Measurements from ENCODE around the gene ST7. TPM values are rescaled to one million over a fixed set of nuclear protein-coding genes. Genes with fewer than 3 reads are reported as not detected.
"Not testable (repeated sequence)": the region's sequence is repeated elsewhere in the genome, so short reads cannot be mapped to it uniquely, and the experiment has no call there.

ST7 gene
- total RNA-seq, 2 experiments from 2014 or later: 5.7 to 6.2 TPM

DNA sequence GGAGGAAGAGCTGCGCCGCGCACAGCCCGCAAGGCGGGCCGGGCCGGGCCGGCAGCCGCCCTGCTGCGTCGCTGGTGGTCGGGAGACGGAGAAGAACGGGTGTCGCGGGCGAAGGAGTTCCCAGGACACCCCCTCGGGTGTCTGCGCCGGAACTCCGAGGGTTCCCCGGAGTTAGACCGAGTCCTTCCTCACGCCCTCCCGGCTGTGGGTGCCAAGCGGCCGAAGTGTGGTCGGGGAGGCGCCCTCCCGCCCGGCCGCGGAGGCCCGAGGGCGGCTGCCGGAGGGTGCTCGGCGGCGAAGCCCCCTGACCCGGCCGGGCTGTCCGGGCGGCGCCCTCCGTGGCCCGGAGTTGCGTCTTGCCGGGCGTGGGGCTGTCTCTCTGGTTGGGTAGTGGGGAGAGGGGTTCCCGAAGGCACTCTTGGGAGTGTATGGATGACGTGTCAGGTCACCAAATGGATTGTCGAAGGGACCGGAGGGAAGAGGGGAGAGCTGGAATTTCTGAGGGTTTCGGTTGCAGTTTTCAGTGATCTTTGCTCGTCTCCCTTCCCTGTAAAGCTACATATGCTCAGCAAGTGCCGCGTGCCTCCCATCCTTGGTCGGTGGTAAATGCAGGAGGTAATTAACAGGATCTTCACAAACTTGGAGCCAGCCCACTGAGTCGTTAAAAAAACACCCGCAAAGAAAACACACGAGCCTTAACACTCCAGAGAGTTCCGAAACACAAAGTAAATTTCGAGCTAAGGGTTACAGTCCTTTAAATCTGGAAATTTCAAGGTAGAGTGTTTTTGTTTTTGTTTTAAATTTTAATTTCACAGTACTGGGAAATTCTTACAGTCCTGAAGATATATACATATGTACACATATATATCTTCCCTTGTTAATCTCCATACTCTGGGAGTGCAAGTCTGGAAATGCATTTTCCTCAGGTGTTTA lies 871 bp downstream of the ST7 start:
- peak overlapping the region; percentile 87 for H3K27ac Mint-ChIP-seq
- H3K4me1 Mint-ChIP-seq (ENCODE audit: low read depth): peaks cover 24% of the 10 kb centered on the region
- no peaks in the 10 kb centered on the region for H3K27me3 Mint-ChIP-seq
- ChIA-PET CTCF (interaction anchor here (0.9 to 2.2 kb wide), 7 partner anchors 25 to 171 kb away, joined by 3 to 9 read pairs (median 4); no protein-coding TSS in a partner anchor), POLR2A (interaction anchor here (0.9 to 1.0 kb wide), 2 partner anchors 53 to 157 kb away, joined by 3 to 6 read pairs; no protein-coding TSS in a partner anchor)
- peak overlapping the region; percentile 92 for H3K4me3 Mint-ChIP-seq
- H3K9me3 Mint-ChIP-seq: no peaks in the 10 kb centered on the region
- intact Hi-C loops (cut with micrococcal nuclease): loop anchor here (1.0 to 5.0 kb wide), 2 partner anchors 24 to 1228 kb away; partner anchors contain the start of gene LSM8
- H3K36me3 Mint-ChIP-seq: no peaks in the 10 kb centered on the region
- peak; percentile 31 for DNase-seq

DNA sequence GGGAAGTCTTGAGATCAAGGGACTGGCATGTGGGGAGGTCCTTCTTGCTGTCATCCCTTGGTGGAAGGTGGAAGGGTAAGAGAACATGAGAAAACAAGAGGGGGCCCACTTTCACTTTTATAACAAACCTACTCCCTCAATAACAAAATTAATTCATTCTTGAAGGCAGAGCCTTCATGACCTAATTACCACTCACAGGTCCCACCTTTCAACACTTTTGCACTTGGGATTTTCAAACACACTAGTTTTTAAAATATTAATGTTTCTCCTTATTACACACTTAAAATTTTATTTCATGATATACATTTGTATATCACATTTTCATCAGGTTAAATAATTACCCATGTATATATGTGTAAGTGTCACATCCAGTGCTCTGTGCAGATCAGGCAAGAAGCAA lies 2.0 kb downstream of the ST7 start:
- ChIA-PET CTCF (no interaction called here), POLR2A (no interaction called here)
- Mint-ChIP-seq H3K4me3 (peak overlapping the region; percentile 92), H3K27me3 (no peaks in the 10 kb centered on the region), H3K27ac (no peak overlapping the region), H3K36me3 (no peaks in the 10 kb centered on the region), H3K9me3 (no peaks in the 10 kb centered on the region), H3K4me1 (ENCODE audit: low read depth) (peaks cover 24% of the 10 kb centered on the region)
- intact Hi-C loops (cut with micrococcal nuclease): loop anchor here (1.0 kb wide), 2 partner anchors 55 to 155 kb away; no protein-coding TSS in a partner anchor
- no peak for DNase-seq

DNA sequence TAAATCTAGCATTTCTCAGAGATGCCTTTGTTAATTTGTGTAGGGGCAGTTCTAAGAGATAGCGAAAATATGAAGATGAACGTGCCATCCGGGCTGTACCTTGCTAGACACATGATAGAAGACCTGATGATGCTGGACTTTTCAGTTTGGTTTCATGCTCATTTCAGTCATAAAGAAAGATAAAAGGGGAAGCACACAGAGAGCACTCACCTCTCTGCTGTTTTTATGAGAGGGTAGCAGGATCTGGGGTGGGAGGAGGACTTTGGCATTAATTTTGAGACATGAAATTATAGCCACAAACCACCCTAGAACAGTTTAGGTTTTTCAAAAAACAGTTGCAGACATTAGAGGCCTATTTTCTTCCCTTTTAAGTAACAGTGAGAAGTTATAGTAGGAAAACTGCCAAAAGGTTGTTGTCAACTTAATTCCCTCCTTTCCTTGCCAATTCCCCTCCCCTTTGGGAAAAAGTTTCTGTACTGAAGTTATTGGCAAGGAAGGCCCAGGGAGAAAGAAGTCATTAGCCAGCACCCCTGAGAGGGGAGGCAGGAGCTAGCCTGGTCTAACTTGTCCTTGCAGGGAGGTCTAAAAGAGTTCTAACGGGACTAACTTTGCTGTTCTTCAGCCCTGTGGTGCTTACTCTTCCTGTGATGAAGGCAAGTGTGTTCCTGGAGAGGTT lies 2.6 kb downstream of the ST7 start:
- ChIA-PET POLR2A (no interaction called here), CTCF (interaction anchor here (1.2 to 1.3 kb wide), 2 partner anchors 16 to 171 kb away, joined by 6 to 11 read pairs; no protein-coding TSS in a partner anchor)
- intact Hi-C loops (cut with micrococcal nuclease): loop anchor here (1.0 kb wide), 3 partner anchors 54 to 154 kb away; partner anchors contain the start of gene CAPZA2
- DNase-seq: peak; percentile 27
- Mint-ChIP-seq H3K36me3 (no peaks in the 10 kb centered on the region), H3K4me3 (no peak overlapping the region), H3K9me3 (no peaks in the 10 kb centered on the region), H3K27ac (no peak overlapping the region), H3K27me3 (no peaks in the 10 kb centered on the region), H3K4me1 (ENCODE audit: low read depth) (peaks cover 24% of the 10 kb centered on the region)

DNA sequence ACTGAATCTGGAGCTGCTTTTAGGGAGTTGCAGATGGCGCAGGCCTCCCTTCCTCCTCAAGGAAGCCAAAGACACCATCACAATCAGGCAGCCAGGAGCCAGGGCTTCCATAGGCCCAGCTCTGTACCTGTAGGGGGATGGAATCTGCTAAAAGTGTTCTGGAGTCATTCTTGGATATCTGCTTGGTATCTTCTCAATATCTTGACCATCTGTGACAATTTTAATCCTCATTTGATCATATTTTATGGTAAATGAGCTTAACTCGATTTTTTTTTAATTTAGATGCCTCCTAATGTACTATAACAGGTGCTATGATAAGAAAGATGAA lies 3.1 kb downstream of the ST7 start:
- DNase-seq: no peak
- Mint-ChIP-seq H3K4me3 (no peak overlapping the region), H3K36me3 (no peaks in the 10 kb centered on the region), H3K9me3 (no peaks in the 10 kb centered on the region), H3K27ac (no peak overlapping the region), H3K27me3 (no peaks in the 10 kb centered on the region), H3K4me1 (ENCODE audit: low read depth) (peaks cover 24% of the 10 kb centered on the region)
- CTCF ChIA-PET: interaction anchor here (1.2 to 1.3 kb wide), 2 partner anchors 15 to 171 kb away, joined by 6 to 11 read pairs; no protein-coding TSS in a partner anchor
- POLR2A ChIA-PET: no interaction called here
- intact Hi-C loops (cut with micrococcal nuclease): loop anchor here (1.0 kb wide), 1 partner anchor 94 kb away; the partner anchor contains the start of gene CAPZA2

DNA sequence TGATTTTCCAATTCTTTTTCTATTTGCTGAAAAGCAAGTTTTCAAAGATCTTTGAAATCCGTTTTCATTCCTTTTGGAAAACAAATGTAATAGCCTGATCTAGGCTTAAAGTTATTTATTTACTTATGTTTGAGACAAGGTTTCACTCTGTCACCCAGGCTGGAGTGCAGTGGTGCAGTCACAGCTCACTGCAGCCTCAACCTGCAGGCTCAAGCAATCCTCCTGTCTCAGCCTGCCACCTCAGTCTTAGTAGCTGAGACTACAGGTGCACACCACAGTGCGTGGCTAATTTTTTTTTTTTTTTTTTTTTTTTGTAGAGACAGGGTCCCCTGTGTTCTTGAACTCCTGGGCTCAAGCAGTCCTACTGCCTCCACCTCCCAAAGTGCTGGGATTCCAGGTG lies 4.6 kb downstream of the ST7 start:
- H3K4me1 Mint-ChIP-seq (ENCODE audit: low read depth): peaks cover 31% of the 10 kb centered on the region
- CTCF ChIA-PET: interaction anchor here (0.7 to 1.0 kb wide), 2 partner anchors 26 to 168 kb away, joined by 3 read pairs; no protein-coding TSS in a partner anchor
- intact Hi-C loops (cut with micrococcal nuclease): no loop called here
- DNase-seq: no peak
- no peak overlapping the region for H3K4me3 Mint-ChIP-seq
- H3K36me3 Mint-ChIP-seq: no peaks in the 10 kb centered on the region
- H3K27ac Mint-ChIP-seq: no peak overlapping the region
- peaks cover 4% of the 10 kb centered on the region for H3K9me3 Mint-ChIP-seq
- POLR2A ChIA-PET: no interaction called here
- H3K27me3 Mint-ChIP-seq: no peaks in the 10 kb centered on the region

DNA sequence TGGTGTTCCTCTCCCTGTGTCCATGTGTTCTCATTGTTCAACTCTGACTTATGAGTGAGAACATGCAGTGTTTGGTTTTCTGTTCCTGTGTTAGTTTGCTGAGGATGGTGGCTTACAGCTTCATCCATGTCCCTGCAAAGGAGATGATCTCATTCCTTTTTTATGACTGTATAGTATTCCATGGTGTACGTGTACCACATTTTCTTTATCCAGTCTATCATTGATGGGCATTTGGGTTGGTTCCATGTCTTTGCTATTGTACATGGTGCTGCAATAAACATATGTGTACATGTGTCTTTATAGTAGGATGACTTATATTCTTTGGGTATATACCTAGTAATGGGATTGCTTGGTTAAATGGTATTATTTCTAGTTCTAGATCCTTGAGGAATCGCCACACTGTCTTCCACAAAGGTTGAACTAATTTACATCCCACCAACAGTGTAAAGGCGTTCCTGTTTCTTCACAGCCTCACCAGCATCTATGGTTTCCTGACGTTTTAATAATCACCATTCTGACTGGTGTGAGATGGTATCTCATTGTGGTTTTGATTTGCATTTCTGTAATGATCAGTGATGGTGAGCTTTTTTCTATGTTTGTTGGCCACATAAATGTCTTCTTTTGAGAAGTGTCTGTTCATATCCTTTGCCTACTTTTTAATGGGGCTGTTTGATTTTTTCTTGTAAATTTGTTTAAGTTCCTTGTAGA lies 8.8 kb downstream of the ST7 start:
- H3K27ac Mint-ChIP-seq; intact Hi-C loops (cut with micrococcal nuclease); H3K27me3 Mint-ChIP-seq; H3K9me3 Mint-ChIP-seq; CTCF ChIA-PET; DNase-seq; H3K36me3 Mint-ChIP-seq; H3K4me3 Mint-ChIP-seq; H3K4me1 Mint-ChIP-seq (ENCODE audit: low read depth): not testable (repeated sequence)
- POLR2A ChIA-PET: interaction anchor here (1.0 kb wide), 1 partner anchor 50 kb away, joined by 3 read pairs; no protein-coding TSS in a partner anchor

DNA sequence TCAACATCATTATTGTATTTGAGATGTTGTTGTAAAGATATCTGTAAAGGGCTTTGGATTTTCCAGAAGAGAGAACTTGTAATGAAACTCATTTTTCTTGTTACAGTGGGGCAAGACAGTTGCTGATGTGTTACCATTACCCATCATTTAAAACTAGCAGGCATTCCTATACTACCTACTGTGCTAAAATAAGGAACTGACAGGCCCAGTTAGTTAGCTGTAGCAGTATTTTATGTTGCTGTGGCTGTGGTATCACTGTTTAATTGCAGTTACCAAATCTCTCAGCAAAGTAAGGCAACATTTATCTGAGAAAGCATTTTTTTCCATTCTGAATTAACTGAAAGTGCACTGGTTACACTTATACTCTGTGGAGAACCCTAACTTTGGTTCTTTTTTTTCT lies 9.9 kb downstream of the ST7 start:
- Mint-ChIP-seq H3K9me3 (peaks cover 4% of the 10 kb centered on the region), H3K36me3 (no peaks in the 10 kb centered on the region), H3K27ac (no peak overlapping the region), H3K4me1 (ENCODE audit: low read depth) (peaks cover 10% of the 10 kb centered on the region), H3K4me3 (no peak overlapping the region), H3K27me3 (no peaks in the 10 kb centered on the region)
- ChIA-PET POLR2A (no interaction called here), CTCF (no interaction called here)
- no peak for DNase-seq
- intact Hi-C loops (cut with micrococcal nuclease): no loop called here

DNA sequence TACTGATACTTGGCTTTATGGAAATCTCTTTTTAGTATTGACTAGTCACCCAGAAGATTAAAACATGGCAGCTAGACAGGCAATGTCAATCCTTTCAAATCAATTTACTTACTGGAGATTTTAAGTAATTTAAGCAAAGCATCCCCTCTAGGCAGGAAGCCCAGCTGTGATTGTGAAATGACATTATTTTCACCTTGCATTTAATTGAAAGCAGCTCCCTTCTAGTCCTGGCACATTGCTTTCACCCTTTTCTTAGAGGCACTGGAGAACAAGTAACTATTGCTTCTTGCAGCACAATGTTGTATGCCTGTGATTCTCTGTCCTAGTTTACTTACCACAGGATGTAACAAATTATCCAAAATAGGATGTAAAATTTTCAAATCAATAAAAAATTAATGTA lies 13.3 kb downstream of the ST7 start:
- CTCF ChIA-PET: interaction anchor here (0.7 kb wide), 1 partner anchor 10 kb away, joined by 3 read pairs; no protein-coding TSS in a partner anchor
- no peak for DNase-seq
- Mint-ChIP-seq H3K4me1 (ENCODE audit: low read depth) (peaks cover 15% of the 10 kb centered on the region), H3K36me3 (no peaks in the 10 kb centered on the region), H3K27ac (no peak overlapping the region), H3K27me3 (no peaks in the 10 kb centered on the region), H3K9me3 (peaks cover 4% of the 10 kb centered on the region), H3K4me3 (no peak overlapping the region)
- POLR2A ChIA-PET: no interaction called here
- intact Hi-C loops (cut with micrococcal nuclease): no loop called here

DNA sequence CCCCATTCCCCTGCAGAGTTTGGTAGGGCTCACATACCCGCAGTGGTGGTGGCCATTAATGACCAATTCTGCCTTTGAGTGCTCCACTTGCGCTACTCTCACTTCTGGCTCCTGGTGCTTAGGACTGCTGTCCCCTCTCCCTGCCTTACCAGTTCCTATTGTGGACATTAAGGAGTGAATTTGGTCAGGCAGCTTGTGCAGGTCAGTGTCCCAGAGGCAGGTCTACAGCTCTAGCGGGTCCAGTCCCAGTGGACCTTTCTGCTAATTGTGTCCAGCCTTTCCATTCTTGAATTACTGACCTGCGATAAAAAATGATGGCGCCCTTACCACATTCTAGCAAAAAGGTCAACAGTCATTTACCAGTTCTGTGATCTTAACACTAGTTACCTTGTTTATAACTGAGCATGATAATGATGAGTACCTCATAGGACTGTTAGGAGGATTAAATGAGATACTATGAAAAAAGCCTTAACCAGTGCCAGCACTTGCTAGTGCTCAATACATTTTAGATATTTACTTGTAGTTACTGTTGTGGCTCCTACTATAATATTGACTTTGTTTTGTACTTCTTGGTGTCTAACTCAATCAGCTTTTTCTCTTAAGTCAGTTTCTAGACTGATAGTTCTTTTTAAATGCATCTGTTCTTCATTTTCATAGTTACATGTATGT lies 14.1 kb downstream of the ST7 start:
- no peaks in the 10 kb centered on the region for H3K36me3 Mint-ChIP-seq
- no peaks in the 10 kb centered on the region for H3K27me3 Mint-ChIP-seq
- H3K9me3 Mint-ChIP-seq: no peaks in the 10 kb centered on the region
- DNase-seq: no peak
- CTCF ChIA-PET: no interaction called here
- H3K27ac Mint-ChIP-seq: no peak overlapping the region
- intact Hi-C loops (cut with micrococcal nuclease): no loop called here
- peaks cover 12% of the 10 kb centered on the region for H3K4me1 Mint-ChIP-seq (ENCODE audit: low read depth)
- H3K4me3 Mint-ChIP-seq: no peak overlapping the region
- POLR2A ChIA-PET: no interaction called here

DNA sequence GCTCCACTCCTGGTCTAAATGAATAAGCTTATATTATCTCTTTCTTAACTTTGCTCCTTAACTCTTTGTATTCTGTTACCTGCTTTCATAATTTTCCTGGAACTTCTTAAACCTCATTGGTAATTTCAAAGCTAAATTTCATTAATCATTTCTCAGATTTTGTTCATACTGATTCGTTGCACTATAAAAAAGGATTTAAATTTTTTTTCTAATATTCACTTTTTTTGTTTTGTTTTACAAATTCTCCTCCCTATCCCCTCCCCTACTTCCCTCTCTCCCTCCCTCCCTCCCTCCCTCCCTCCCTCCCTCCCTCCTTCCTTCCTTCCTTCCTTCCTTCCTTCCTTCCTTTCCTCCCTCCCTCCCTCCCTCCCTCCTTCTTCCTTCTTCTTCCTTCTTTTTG lies 14.7 kb downstream of the ST7 start:
- Mint-ChIP-seq H3K36me3 (no peaks in the 10 kb centered on the region), H3K4me1 (ENCODE audit: low read depth) (peaks cover 8% of the 10 kb centered on the region), H3K27me3 (no peaks in the 10 kb centered on the region), H3K27ac (no peak overlapping the region), H3K9me3 (no peaks in the 10 kb centered on the region), H3K4me3 (no peak overlapping the region)
- ChIA-PET POLR2A (no interaction called here), CTCF (no interaction called here)
- no peak for DNase-seq
- intact Hi-C loops (cut with micrococcal nuclease): no loop called here

DNA sequence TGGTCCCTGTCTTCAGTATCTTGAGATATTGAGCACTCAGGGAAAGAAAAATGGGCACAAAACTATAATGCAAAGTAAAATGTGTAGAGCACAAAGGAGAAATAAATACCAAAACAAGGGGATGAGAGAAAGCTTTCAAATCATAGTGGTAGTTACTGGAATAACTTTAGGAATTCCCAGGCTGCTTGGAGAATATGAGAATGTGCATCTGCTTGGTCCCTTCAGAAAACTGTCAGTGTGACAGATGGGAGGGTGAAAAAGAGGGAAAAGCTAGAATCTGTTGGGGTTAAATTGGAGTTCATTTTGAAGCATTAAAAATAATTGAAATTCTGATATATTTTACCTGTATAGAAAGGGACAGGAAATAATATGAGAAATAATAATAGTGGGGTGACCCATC lies 15.3 kb downstream of the ST7 start:
- ChIA-PET POLR2A (no interaction called here), CTCF (no interaction called here)

More for the DNA sequence above, 15.3 kb downstream of the ST7 start:
- peaks cover 6% of the 10 kb centered on the region for H3K4me1 Mint-ChIP-seq (ENCODE audit: low read depth)
- no peaks in the 10 kb centered on the region for H3K9me3 Mint-ChIP-seq
- no peak for DNase-seq
- no peak overlapping the region for H3K27ac Mint-ChIP-seq
- intact Hi-C loops (cut with micrococcal nuclease): no loop called here
- H3K36me3 Mint-ChIP-seq: no peaks in the 10 kb centered on the region
- H3K27me3 Mint-ChIP-seq: no peaks in the 10 kb centered on the region
- H3K4me3 Mint-ChIP-seq: no peak overlapping the region
